ENCODE results near the gene BMPR2.
A peak's percentile ranks its signal among the peaks of the same experiment; 100 is the strongest.

Gene BMPR2

DNA sequence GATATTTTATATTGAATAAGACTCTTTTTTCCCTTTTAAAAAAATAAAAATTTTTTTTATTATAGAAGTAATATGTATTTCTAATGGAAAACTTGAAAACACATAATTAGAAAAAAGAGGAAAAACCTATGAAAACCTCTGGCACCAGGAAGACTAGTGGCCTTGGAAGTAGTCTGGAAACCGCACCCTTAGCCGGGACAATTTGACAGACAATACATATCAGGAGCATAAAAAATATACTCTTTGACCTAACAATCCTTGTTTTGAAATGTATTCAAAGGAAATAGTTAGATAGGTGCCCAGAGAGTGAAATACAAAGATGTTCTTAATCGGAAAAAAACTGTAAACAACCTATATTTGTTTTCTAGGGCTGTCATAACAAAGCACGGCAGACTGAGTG lies 223.8 kb downstream of the BMPR2 start:
- TF ChIP-seq, protein P1, sequence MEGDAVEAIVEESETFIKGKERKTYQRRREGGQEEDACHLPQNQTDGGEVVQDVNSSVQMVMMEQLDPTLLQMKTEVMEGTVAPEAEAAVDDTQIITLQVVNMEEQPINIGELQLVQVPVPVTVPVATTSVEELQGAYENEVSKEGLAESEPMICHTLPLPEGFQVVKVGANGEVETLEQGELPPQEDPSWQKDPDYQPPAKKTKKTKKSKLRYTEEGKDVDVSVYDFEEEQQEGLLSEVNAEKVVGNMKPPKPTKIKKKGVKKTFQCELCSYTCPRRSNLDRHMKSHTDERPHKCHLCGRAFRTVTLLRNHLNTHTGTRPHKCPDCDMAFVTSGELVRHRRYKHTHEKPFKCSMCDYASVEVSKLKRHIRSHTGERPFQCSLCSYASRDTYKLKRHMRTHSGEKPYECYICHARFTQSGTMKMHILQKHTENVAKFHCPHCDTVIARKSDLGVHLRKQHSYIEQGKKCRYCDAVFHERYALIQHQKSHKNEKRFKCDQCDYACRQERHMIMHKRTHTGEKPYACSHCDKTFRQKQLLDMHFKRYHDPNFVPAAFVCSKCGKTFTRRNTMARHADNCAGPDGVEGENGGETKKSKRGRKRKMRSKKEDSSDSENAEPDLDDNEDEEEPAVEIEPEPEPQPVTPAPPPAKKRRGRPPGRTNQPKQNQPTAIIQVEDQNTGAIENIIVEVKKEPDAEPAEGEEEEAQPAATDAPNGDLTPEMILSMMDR (IDR thresholded peaks at IDR 0.05), result no peak
- Histone ChIP-seq H3K36me3 (no peaks in the 10 kb centered on the region), H3K4me1 (ENCODE audit: control insufficient read depth in 1 of 2, insufficient read depth in 1 of 2, low read depth in 1 of 2, low read length in 1 of 2) (no peaks in the 10 kb centered on the region), H3K9me3 (no peaks in the 10 kb centered on the region), H3K27ac (no peak overlapping the region), H3K4me3 (ENCODE audit: low read depth in 1 of 2, low read length in 1 of 2) (no peak overlapping the region), H3K27me3 (no peaks in the 10 kb centered on the region)

DNA sequence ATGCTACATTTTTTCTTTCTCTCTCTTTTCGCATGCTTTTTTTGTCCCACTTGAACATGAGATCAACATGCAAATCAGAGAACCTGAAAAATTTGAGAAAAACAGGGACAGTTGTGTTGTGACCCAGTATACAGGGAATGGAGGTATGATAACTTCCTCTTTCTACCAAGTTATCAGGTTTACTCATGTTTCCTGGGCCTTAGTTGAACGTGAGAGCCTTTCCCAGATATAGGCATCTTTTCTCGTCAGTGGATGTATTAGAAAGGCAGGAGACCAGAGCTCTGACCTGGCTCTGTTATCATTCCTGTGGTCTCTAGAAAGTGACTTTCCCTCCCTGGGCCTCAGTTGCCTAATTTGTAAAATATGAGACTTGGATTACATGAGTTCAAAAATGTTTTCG lies 228.6 kb downstream of the BMPR2 start:
- Histone ChIP-seq H3K4me1 (ENCODE audit: control insufficient read depth in 1 of 2, insufficient read depth in 1 of 2, low read depth in 1 of 2, low read length in 1 of 2) (peaks cover 9 to 15% of the 10 kb centered on the region in 2 experiments), H3K36me3 (no peaks in the 10 kb centered on the region), H3K9me3 (no peaks in the 10 kb centered on the region), H3K4me3 (ENCODE audit: low read depth in 1 of 2, low read length in 1 of 2) (no peak overlapping the region), H3K27me3 (no peaks in the 10 kb centered on the region), H3K27ac (no peak overlapping the region)
- TF ChIP-seq, protein P1 (IDR thresholded peaks at IDR 0.05), result no peak

DNA sequence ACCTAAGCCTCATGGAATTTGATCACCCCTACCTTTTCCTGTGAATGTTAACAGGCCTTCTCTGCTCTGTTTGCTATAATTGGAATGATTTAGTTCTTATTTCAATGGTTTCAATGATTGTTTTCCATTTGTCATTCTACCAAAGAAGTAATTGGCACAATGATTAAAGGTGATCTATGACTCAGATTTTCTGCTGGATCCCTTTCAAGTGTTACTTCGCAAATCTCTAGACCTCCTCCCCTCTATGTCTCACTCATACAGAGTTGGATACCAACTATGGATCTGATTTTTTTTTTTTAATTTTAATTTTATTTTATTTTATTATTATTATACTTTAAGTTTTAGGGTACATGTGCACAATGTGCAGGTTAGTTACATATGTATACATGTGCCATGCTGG lies 229.0 kb downstream of the BMPR2 start:
- peaks cover 9 to 17% of the 10 kb centered on the region in 2 experiments for H3K4me1 ChIP-seq (ENCODE audit: control insufficient read depth in 1 of 2, insufficient read depth in 1 of 2, low read depth in 1 of 2, low read length in 1 of 2)
- H3K27ac ChIP-seq, result no peak overlapping the region
- no peak overlapping the region for H3K4me3 ChIP-seq (ENCODE audit: low read depth in 1 of 2, low read length in 1 of 2)
- H3K9me3 ChIP-seq, result no peaks in the 10 kb centered on the region
- TF ChIP-seq, protein P1 (IDR thresholded peaks at IDR 0.05), result no peak
- no peaks in the 10 kb centered on the region for H3K27me3 ChIP-seq
- no peaks in the 10 kb centered on the region for H3K36me3 ChIP-seq

DNA sequence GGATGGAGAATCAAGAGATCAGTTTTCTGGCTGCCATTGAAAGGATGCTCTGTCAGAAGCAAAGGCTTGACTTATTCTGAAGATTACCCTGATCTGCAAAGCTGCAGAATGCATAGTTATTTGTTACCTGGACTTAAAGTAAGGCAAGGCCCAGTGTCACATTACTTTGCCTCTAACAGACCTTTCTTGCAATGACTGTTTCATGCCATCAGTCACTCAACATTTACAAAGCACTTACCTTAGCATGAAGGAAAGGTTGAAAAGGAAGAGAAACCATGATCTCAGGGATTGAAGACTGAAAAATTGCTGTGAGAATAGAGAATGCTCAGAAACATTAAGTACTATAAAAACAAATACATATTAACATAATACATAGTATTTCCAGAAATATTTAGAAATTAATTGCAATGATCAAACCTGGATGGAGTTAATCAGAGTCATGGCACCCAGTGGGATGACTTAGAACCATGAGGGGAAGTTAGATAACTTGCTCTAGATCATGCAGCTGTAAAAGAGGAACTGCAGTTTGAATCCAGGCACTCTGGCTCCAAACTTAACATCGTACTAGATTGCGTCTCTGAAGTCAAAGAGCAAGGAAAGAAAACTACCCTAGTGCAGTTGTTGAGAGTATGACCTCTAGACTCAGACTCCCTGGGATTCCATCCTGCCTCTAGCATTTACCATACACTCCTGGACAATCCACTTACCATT lies 232.2 kb downstream of the BMPR2 start:
- H3K36me3 ChIP-seq, result no peaks in the 10 kb centered on the region
- peaks cover 9 to 17% of the 10 kb centered on the region in 2 experiments for H3K4me1 ChIP-seq (ENCODE audit: control insufficient read depth in 1 of 2, insufficient read depth in 1 of 2, low read depth in 1 of 2, low read length in 1 of 2)
- TF ChIP-seq, protein P1 (IDR thresholded peaks at IDR 0.05), result no peak
- no peaks in the 10 kb centered on the region for H3K27me3 ChIP-seq
- no peak overlapping the region for H3K4me3 ChIP-seq (ENCODE audit: low read depth in 1 of 2, low read length in 1 of 2)
- H3K9me3 ChIP-seq, result no peaks in the 10 kb centered on the region
- no peak overlapping the region for H3K27ac ChIP-seq

GRCh38 chr2:202609381-202610145 lies 233.4 kb downstream of the BMPR2 start:
- no peaks in the 10 kb centered on the region for H3K27me3 ChIP-seq
- no peaks in the 10 kb centered on the region for H3K36me3 ChIP-seq
- peaks cover 9 to 17% of the 10 kb centered on the region in 2 experiments for H3K4me1 ChIP-seq (ENCODE audit: control insufficient read depth in 1 of 2, insufficient read depth in 1 of 2, low read depth in 1 of 2, low read length in 1 of 2)
- no peaks in the 10 kb centered on the region for H3K9me3 ChIP-seq
- H3K4me3 ChIP-seq (ENCODE audit: low read depth in 1 of 2, low read length in 1 of 2), result no peak overlapping the region
- TF ChIP-seq, protein P1 (IDR thresholded peaks at IDR 0.05), result no peak
- peak overlapping the region; percentile 16 for H3K27ac ChIP-seq
